Stimulated activated CD8-positive, alpha-beta memory T cell treated with anti-CD3 and anti-CD28 coated beads, Interleukin-12 subunit alpha, Interleukin-12 subunit beta, amount 100 ng/mL, for 24 hours (primary cell): ENCODE results near the gene SLIT3.

ENCODE experiments used
- DNase-seq: peaks from one replicate; pipeline ENCODE4 v3.0.0-alpha.2; 2020; ENCODE audit errors: extremely low read depth

SLIT3 gene

GRCh38 chr5:169265888-169266287, 35.1 kb downstream of the SLIT3 start:
- no peak for DNase-seq

DNA sequence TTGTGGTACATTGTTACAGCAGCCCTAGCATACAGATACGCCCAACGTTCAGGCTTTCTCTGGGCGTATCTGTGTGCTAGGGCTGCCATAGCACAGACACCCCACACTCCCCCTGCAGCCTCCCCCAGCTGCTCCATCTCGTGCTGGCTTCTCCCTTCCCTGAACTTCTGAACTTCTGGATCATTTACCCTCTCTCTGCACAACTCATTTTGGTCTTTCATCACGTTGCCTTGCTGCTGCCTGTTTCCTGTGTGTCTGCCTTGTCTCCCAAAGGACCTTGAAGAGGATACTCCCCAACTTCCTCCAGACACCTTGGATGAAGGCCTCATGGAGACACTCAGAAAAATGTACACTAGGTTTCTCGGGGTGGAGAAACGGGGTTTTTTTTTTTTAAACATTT, 37.3 kb downstream of the SLIT3 start:
- DNase-seq, result no peak

- no peak for DNase-seq
These were observed 39.9 kb downstream of the SLIT3 start for GRCh38 chr5:169260896-169261569.

DNA sequence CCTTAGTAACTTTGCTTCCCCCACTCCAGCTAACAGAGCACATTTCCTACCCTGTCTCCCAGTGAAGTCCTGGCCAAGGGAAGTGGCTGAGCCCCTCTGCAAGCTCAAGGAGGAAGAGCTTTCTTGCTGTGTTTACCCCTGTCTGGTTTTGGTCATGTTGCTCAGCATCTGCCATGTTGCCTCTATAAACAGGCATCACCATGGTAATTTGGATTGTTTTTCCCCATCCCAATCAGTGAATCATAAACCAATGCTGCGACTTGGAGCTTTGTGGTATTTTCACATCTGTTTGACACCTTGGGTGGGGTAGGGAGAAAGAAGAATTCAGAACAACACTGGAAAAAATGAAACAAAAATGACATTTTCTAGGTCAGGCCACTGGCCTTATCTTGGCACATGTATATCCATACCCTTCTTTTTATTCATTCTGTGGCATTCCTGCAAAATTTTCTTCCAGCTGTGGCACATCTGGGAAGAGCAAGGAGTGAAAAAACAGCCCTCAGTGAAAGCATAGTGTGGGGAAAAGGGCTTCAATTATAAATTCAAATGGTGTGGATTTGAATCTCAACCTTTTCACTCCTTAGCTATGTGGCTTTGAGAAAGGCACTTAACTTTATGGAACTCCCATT, 42.5 kb downstream of the SLIT3 start:
- no peak for DNase-seq

- no peak for DNase-seq
These were observed 44.7 kb downstream of the SLIT3 start for GRCh38 chr5:169256191-169256590.

DNA sequence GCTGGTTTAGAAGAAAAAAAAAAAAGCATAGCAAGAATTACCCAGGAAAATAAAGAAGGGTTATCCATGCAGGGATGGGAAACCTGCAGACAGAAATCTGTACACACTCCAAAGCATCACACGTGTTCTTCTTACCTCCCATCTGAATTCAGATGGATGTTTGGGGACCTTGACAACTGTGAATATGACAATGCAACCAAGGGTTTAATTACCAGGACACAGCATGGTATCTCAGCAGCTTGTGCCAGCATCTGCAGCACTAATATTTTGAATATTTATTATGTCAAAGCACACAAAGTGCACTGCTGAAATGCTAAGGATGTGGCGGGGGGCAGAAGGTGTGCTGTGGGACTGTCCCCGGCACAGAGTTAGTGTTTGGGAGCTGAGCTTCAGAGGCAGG, 47.9 kb downstream of the SLIT3 start:
- DNase-seq, result no peak

- DNase-seq, result no peak
These were observed 49.4 kb downstream of the SLIT3 start for GRCh38 chr5:169251333-169252084.

- no peak for DNase-seq
These were observed 50.1 kb downstream of the SLIT3 start for GRCh38 chr5:169250887-169251286.

DNA sequence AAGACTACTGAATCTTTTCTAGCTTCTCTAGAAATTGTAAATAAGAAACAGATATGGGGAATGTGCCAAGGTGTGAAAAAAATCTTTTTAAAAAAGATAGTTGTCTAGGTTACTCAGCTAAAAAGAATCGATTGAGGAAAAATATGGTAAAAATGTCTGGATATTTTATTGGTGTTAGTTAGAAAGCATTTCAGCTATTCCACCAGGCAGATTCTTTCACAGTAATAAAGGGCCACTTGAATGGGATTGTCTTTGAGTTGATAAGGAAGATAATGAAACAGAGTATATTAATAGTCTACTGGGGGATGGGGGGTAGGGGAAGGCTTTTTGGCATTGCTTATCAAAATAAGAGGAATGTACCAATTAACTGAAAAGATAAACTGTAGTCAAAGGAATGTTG, 51.9 kb downstream of the SLIT3 start:
- DNase-seq, result no peak

GRCh38 chr5:169248550-169248949, 52.4 kb downstream of the SLIT3 start:
- no peak for DNase-seq

DNA sequence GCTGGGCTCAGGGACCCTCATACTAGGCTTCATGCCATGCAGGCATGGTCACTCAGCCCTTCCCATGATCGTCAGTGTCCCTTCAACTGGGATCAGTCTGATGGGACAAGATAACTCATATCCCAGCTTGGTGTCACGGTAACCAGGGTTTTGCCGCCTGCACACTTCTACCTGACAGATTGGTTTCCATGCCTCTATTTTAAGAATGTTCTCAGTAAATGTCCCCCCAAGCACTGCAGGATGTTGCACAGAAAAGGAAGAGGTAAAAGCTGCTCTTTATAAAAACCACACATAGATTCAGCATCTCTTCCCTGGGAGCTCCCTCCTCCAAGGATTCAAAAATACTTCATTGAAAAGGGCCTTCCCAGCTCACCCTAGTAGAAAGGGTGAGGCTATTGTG, 56.1 kb downstream of the SLIT3 start:
- DNase-seq, result no peak

DNA sequence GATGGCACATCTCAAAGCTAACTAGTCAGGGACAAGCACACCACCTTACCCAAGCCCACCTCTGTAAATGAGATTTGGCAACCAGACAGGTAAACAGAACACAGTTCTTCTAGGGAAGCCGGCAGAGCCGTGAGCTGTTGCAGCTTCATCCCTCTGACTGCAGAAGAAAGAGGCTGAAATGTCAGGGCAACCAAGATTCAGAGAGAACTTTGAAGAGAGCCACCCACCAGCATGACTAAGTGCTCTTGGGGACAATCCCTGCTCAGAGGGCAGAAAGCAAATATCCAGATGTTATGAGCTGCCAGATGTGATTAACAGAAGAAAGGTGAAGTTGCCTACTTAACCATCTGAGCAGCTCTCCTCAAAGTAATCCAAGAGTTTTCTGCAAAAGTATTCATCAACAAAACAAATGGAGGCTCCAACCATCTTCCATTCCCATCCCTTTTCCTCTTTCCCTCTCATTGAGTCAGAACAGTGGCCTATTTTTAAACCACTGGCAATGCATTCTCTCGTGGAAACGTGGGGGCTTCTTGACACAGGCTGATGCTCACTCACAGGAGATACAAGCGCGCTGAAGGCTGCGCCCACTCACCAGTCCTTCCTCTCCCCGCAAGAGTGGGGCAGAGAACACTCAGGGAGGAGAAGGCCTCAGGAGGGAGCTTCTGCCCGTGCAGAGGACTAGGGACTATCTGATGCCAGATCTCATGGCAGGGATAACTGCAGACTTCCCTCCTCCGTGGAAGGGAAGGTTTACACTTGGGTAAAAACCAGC, 57.1 kb downstream of the SLIT3 start:
- no peak for DNase-seq

- no peak for DNase-seq
These were observed 58.1 kb downstream of the SLIT3 start for GRCh38 chr5:169242849-169243186.

DNA sequence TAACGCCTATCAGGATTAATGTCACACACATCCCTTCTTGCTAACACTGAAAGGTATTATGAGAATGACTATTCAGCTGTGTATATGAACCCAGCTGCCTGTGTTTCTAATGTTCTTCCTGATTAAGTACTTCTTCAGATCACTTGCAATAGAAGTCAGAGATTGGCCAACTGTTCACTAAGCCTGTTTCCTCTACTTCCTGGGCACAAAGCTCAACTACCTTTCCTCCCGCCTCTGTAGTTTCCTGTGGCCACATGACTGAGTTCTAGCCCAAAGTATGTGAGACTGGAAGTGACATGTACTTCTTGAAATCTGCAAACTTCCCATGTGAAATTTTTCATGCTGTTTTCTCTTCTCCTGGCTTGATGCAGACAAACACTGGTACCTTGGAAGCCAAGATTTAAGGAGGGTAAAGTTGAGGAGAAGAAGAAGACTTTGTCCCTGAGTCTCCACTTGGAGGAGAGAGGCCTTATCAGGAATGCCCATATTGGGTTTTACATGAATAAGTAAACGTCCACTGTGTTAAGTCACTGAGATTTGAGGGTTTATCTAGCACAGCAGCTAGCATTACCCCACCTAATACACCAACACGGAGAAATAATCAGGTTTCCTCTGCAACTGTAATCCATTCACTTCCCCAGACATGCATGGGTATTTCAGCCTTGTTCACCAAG, 58.6 kb downstream of the SLIT3 start:
- DNase-seq, result no peak

- no peak for DNase-seq
These were observed 71.5 kb downstream of the SLIT3 start for GRCh38 chr5:169229342-169229892.

GRCh38 chr5:169226895-169227294, 74.0 kb downstream of the SLIT3 start:
- DNase-seq, result no peak

GRCh38 chr5:169225830-169226356, 75.0 kb downstream of the SLIT3 start:
- DNase-seq, result no peak

DNA sequence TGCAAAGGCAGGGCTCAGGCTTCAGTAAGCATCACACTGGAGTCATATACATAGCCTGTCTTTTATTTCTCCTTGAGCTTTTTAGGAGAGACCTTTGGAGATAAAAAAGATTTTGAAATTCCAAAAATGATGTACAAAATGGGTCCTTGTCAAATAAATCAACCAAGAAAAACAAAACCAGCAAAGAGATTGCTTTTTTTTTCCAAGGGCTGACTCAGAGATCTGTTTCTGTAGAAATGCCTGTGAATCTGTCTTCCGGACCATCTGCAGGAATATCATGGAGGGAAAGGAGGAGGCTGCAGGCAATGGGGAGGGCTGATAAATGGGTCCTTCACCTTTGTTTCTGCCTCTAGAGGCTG, 77.4 kb downstream of the SLIT3 start:
- DNase-seq, result no peak

- DNase-seq, result no peak
These were observed 77.9 kb downstream of the SLIT3 start for GRCh38 chr5:169222934-169223594.

DNA sequence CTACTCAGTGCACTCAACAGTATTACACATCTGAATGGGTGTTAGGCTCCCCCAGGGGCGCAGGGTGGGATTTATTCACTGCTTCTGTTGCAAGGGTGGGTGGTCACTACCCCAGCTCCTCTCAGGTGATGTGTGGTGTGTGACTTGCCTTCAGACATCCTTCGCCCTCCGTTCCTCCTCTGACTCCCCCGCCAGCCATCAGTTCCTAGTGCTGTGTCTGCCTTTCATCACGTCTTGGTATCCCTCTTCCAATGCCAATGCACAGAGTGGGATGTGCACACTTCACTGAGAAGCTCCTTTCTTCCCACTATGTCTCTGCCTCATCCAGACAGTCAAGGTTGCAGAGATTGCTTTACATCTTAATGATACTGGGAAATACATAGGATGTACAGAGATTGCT, 79.4 kb downstream of the SLIT3 start:
- DNase-seq, result no peak

GRCh38 chr5:169219961-169220360, 81.0 kb downstream of the SLIT3 start:
- no peak for DNase-seq
